ENCODE data around the gene CREM.

Gene CREM

DNA sequence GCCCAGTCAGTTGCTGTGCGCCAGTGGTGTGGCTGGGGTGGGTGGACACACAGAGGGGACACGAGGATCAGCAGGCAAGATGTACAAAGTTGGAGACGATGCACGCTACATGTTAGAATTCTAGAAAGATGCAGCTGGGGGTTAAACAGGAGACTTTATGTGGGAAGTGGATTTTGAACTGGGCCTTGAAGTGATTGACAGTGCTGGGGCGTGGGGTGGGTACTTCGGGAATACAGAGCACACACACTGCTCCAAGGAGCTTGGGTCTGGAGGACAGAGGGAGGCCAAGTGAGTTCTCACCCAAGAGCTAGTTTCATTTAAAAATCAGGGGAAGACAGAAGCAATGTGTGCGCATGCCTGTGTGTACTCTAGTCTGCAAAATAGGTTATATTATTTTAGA lies 87.1 kb downstream of the CREM start:
- no peak for ATAC-seq
- TF ChIP-seq TCF4 (CRISPR knock-in tag; IDR thresholded peaks at IDR 0.05; ENCODE audit: borderline replicate concordance) = no peak
- TF ChIP-seq GLIS3 (CRISPR knock-in tag; IDR thresholded peaks at IDR 0.05) = no peak
- TF ChIP-seq, protein P1, sequence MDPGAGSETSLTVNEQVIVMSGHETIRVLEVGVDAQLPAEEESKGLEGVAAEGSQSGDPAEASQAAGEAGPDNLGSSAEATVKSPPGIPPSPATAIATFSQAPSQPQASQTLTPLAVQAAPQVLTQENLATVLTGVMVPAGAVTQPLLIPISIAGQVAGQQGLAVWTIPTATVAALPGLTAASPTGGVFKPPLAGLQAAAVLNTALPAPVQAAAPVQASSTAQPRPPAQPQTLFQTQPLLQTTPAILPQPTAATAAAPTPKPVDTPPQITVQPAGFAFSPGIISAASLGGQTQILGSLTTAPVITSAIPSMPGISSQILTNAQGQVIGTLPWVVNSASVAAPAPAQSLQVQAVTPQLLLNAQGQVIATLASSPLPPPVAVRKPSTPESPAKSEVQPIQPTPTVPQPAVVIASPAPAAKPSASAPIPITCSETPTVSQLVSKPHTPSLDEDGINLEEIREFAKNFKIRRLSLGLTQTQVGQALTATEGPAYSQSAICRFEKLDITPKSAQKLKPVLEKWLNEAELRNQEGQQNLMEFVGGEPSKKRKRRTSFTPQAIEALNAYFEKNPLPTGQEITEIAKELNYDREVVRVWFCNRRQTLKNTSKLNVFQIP (CRISPR knock-in tag; IDR thresholded peaks at IDR 0.05; ENCODE audit: borderline replicate concordance, low read depth) = no peak
- TF ChIP-seq, protein P2, sequence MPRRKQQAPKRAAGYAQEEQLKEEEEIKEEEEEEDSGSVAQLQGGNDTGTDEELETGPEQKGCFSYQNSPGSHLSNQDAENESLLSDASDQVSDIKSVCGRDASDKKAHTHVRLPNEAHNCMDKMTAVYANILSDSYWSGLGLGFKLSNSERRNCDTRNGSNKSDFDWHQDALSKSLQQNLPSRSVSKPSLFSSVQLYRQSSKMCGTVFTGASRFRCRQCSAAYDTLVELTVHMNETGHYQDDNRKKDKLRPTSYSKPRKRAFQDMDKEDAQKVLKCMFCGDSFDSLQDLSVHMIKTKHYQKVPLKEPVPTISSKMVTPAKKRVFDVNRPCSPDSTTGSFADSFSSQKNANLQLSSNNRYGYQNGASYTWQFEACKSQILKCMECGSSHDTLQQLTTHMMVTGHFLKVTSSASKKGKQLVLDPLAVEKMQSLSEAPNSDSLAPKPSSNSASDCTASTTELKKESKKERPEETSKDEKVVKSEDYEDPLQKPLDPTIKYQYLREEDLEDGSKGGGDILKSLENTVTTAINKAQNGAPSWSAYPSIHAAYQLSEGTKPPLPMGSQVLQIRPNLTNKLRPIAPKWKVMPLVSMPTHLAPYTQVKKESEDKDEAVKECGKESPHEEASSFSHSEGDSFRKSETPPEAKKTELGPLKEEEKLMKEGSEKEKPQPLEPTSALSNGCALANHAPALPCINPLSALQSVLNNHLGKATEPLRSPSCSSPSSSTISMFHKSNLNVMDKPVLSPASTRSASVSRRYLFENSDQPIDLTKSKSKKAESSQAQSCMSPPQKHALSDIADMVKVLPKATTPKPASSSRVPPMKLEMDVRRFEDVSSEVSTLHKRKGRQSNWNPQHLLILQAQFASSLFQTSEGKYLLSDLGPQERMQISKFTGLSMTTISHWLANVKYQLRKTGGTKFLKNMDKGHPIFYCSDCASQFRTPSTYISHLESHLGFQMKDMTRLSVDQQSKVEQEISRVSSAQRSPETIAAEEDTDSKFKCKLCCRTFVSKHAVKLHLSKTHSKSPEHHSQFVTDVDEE (CRISPR knock-in tag; IDR thresholded peaks at IDR 0.05) = no peak
- no peak for TF ChIP-seq ARNTL (CRISPR knock-in tag; IDR thresholded peaks at IDR 0.05; ENCODE audit: borderline replicate concordance, low read depth)
- no peak for TF ChIP-seq PPARA (CRISPR knock-in tag; IDR thresholded peaks at IDR 0.05; ENCODE audit: borderline replicate concordance)
- TF ChIP-seq BACH2 (CRISPR knock-in tag; IDR thresholded peaks at IDR 0.05; ENCODE audit: borderline replicate concordance) = no peak
- TF ChIP-seq ZC3H10 (CRISPR knock-in tag; IDR thresholded peaks at IDR 0.05) = no peak
- TF ChIP-seq ZFP3 (CRISPR knock-in tag; IDR thresholded peaks at IDR 0.05) = no peak
- no peak for TF ChIP-seq OSR1 (CRISPR knock-in tag; IDR thresholded peaks at IDR 0.05)
- TF ChIP-seq ZFP30 (CRISPR knock-in tag; IDR thresholded peaks at IDR 0.05) = no peak
- TF ChIP-seq, protein P3, sequence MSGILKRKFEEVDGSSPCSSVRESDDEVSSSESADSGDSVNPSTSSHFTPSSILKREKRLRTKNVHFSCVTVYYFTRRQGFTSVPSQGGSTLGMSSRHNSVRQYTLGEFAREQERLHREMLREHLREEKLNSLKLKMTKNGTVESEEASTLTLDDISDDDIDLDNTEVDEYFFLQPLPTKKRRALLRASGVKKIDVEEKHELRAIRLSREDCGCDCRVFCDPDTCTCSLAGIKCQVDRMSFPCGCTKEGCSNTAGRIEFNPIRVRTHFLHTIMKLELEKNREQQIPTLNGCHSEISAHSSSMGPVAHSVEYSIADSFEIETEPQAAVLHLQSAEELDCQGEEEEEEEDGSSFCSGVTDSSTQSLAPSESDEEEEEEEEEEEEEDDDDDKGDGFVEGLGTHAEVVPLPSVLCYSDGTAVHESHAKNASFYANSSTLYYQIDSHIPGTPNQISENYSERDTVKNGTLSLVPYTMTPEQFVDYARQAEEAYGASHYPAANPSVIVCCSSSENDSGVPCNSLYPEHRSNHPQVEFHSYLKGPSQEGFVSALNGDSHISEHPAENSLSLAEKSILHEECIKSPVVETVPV (CRISPR knock-in tag; IDR thresholded peaks at IDR 0.05) = no peak
- TF ChIP-seq ISL1 (CRISPR knock-in tag; IDR thresholded peaks at IDR 0.05) = no peak
- no peak for TF ChIP-seq ESRRG (CRISPR knock-in tag; IDR thresholded peaks at IDR 0.05)
- TF ChIP-seq SNAI2 (CRISPR knock-in tag; IDR thresholded peaks at IDR 0.05) = no peak
- TF ChIP-seq ZNF70 (CRISPR knock-in tag; IDR thresholded peaks at IDR 0.05) = no peak
- TF ChIP-seq, protein P4, sequence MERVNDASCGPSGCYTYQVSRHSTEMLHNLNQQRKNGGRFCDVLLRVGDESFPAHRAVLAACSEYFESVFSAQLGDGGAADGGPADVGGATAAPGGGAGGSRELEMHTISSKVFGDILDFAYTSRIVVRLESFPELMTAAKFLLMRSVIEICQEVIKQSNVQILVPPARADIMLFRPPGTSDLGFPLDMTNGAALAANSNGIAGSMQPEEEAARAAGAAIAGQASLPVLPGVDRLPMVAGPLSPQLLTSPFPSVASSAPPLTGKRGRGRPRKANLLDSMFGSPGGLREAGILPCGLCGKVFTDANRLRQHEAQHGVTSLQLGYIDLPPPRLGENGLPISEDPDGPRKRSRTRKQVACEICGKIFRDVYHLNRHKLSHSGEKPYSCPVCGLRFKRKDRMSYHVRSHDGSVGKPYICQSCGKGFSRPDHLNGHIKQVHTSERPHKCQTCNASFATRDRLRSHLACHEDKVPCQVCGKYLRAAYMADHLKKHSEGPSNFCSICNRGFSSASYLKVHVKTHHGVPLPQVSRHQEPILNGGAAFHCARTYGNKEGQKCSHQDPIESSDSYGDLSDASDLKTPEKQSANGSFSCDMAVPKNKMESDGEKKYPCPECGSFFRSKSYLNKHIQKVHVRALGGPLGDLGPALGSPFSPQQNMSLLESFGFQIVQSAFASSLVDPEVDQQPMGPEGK (CRISPR knock-in tag; IDR thresholded peaks at IDR 0.05; ENCODE audit: borderline replicate concordance) = no peak
- no peak for TF ChIP-seq ZNF565 (CRISPR knock-in tag; conservative IDR thresholded peaks at IDR 0.05; ENCODE audit: low read depth)
- TF ChIP-seq TOX (CRISPR knock-in tag; IDR thresholded peaks at IDR 0.05; ENCODE audit: borderline replicate concordance) = no peak

DNA sequence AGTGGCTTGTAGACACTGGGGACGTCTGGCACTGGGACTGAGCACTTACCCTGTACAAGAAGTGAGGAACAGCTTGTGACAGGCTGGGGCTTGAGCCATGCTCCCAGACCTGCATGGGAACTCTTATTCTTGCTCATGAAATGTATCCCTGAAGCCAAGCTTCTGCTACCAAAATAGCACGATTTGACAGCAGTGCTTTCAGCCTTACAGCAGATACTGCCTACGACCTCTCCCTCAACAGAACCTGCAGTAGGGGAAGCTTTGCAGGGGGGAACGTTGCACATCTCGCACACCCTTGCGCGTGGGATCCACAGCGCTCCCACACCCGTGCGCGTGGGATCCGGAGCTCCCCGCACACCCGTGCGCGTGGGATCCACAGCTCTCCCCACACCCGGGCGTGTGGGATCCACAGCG lies 88.0 kb downstream of the CREM start:
- no peak for ATAC-seq
- TF ChIP-seq ARNTL (CRISPR knock-in tag; IDR thresholded peaks at IDR 0.05; ENCODE audit: borderline replicate concordance, low read depth) (no peak), ESRRG (CRISPR knock-in tag; IDR thresholded peaks at IDR 0.05) (no peak), BACH2 (CRISPR knock-in tag; IDR thresholded peaks at IDR 0.05; ENCODE audit: borderline replicate concordance) (no peak), RARB (CRISPR knock-in tag; IDR thresholded peaks at IDR 0.05) (no peak), OSR1 (CRISPR knock-in tag; IDR thresholded peaks at IDR 0.05) (no peak), ISL1 (CRISPR knock-in tag; IDR thresholded peaks at IDR 0.05) (no peak), ZNF565 (CRISPR knock-in tag; conservative IDR thresholded peaks at IDR 0.05; ENCODE audit: low read depth) (no peak), ZNF8 (CRISPR knock-in tag; IDR thresholded peaks at IDR 0.05) (no peak), GLIS3 (CRISPR knock-in tag; IDR thresholded peaks at IDR 0.05) (no peak), ZFP3 (CRISPR knock-in tag; IDR thresholded peaks at IDR 0.05) (no peak), PPARA (CRISPR knock-in tag; IDR thresholded peaks at IDR 0.05; ENCODE audit: borderline replicate concordance) (no peak), ZFP30 (CRISPR knock-in tag; IDR thresholded peaks at IDR 0.05) (no peak), TCF4 (CRISPR knock-in tag; IDR thresholded peaks at IDR 0.05; ENCODE audit: borderline replicate concordance) (no peak)
- TF ChIP-seq, protein P4 (CRISPR knock-in tag; IDR thresholded peaks at IDR 0.05; ENCODE audit: borderline replicate concordance) = no peak
- TF ChIP-seq, protein P1 (CRISPR knock-in tag; IDR thresholded peaks at IDR 0.05; ENCODE audit: borderline replicate concordance, low read depth) = no peak
- TF ChIP-seq, protein P3 (CRISPR knock-in tag; IDR thresholded peaks at IDR 0.05) = no peak
- TF ChIP-seq, protein P2 (CRISPR knock-in tag; IDR thresholded peaks at IDR 0.05) = no peak

Measured in SK-N-SH treated with all-trans-retinoic acid at 6 μM for 48 hours (cell line).